GM19395 (cell line): ENCODE data around the gene KCNJ4.

ENCODE experiments used
- ATAC-seq: cut with Tn5 transposase; IDR thresholded peaks from one replicate; pipeline ENCODE4 v1.9.1; 2021; ENCODE audit warnings: mild to moderate bottlenecking, moderate library complexity; ENCODE audit not compliant: unreplicated experiment

Gene KCNJ4

DNA sequence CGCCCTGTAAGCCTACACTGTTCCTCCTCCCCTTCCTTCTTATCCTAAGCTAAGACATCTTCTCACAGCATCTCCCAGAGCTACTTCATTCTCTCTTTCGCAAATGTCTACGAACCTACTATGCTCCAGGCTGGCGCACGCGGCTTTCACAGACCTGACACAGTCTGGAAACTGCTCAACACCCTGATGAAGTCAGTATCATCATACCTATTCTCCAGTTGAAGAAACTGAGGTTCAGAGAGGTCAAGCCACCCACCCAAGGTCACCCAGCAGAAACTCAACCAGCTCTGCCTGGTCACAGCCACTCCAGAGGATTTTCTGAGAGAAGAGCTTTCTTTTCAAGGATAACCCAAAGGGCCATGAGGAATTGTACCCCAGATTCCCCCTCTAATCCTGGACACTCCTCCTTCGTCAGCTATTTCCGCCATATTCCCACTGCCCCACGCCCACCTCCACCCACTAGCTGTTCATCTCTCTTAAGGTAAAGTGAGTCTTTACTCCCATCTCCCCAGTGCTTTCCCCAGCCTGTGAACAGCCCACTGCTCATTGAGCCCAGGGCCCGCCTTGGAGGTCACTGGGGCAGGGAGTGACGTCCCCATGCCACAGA, 1.8 kb downstream of the KCNJ4 start:
- ATAC-seq = no peak

DNA sequence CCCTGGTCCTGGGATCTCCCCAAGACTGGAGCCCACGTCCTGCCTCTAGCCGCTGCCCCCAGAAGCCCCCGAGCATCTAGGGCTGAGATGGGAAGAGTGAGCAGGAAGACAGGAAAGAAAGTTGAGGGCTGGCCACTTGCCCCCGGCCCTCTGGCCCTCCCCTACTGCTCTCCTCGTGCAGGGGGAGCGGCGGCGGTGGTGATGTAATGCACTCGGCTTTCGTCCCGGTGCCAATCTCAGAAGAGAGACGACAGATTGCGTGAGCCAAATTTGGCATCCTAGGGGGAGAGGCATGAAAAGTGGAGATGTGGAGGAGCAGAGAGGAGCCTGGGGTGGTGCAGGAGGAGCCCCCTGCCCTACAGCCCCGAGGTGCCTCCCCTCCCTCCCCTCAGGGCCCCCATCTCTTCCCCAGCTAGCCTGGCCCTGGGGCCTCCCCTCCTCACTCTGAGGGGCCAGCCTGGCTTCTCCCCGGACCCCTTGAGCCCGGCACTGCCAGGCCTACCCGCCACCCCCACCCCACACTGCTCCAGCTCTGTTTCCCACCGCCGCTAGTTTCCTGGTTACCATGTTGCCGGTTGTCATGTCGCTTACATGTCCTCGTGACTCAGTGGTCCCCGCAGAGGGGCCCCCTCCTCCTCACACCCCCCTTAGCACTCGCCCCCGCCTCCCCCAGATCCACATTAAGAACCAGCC, 2.5 kb downstream of the KCNJ4 start:
- ATAC-seq = no peak

DNA sequence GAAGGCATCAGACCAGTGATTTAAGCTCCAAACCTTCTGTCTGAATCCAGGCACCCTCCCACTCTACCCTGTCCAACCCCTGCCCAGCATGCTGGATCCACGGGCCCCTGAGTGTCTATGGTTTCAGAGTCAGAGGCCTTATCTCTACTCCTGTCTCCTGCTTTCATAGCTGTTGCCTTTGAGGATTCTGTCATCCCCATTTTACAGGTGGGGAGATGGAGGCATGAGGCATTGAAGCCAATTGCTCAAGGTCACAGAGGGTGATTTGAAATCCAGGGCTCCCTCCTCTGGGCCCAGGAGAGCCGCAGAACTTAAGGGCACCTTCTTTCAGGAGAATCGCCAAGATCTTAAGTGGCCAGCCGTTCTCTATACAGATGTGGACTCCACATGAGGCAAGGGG, 3.1 kb downstream of the KCNJ4 start:
- ATAC-seq = no peak

DNA sequence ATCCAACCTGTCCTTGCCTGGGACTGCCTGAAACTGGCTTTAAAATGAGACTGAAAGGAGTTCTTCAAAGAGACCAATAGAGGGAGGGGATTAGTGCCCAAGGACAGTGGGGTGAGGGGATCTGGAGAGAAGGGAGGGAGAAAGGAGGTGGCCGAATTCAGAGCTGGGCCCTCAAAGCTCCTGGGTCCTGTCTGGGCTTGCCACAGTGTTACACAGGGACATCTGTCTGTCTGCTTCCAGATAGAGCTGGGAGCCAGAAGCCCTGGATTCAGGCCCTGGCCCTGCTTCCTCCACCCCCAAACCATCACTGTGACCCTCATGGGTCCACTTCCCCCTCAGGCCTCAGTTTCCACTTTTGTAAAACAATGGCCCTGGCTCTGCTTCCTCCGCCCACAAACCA, 3.6 kb downstream of the KCNJ4 start:
- no peak for ATAC-seq

DNA sequence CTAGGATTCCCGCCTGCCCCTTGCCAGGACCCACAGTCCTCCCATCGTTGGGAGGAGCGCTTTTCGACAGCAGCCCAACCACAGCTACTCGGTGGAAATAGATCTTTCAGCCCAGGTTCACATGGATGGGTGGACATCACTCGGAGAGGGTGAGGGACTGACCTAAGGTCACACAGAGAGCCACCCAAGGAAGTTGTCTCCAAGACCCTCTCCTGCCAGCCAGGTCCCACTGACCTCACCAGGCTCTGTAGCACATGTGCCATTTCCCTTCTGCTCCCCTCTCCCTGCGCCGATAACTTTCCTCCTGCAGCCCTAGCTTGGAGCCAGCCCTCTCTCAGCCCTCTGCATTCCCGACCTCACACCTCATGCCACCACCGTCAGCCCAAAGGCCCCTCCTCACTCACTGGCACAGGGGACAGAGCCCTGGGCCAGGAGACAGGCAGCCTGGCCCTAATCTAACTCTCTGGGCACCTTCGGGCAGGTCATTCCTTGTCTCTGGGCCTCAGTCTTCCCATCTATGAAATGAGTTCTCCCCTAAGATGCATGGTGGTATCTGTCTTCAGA, 4.7 kb downstream of the KCNJ4 start:
- no peak for ATAC-seq

DNA sequence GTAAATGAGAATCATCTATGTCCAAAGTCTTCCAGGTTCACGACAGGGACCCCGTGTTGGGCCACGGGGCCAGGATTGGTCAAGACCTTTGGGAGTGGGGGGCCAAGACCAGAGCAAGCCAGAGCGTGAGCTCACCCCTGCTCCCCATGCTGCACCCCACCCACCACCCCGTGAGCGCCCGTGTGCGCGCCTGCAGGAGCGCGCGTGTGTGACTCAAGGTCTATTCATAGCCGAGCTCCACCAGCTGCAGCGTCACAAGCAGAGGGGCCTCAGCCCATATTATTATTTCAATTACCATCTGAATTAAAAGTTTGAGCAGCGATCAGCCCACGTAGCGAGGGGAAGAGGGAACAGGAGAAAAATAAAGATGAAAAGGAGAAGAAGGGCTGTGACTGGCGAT, 5.2 kb downstream of the KCNJ4 start:
- ATAC-seq = no peak

DNA sequence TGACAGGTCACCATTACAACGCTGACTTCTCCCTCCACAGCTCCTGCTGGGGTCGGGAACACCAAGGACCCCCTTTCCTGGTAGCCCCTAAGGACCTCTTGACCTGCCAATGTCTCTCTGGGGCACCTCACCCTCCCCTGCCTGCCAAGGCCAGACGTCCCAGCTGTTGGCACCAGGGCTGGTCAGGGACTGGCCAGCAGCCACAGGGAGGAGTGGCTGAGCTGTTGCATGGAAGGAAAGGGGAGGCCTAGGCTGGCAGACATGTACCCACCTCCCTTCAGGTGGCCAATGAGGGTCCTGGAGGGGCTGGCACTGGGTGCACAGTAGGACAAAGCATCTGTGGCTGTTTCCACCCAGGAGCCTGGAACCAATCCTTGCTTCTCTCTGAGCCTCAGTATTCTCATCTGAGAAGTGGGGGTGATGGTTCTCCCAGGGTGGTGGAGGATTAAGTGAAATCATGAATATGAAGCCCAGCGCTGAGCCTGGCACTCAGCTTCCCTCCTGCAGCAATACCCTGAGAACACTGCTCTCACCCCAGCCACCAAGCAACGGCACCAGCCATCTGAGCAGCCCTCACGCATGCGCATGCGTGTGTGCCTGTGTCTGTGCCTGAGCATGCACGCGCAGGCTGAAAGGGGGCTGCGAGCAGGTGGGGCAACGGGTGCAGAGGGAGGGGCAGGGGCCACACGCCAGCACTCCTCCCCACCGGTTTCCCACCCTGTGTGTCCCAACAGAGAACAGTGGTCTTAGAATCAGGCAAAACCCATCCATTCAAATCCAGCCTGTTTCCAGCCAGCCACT, 5.9 kb downstream of the KCNJ4 start:
- no peak for ATAC-seq

DNA sequence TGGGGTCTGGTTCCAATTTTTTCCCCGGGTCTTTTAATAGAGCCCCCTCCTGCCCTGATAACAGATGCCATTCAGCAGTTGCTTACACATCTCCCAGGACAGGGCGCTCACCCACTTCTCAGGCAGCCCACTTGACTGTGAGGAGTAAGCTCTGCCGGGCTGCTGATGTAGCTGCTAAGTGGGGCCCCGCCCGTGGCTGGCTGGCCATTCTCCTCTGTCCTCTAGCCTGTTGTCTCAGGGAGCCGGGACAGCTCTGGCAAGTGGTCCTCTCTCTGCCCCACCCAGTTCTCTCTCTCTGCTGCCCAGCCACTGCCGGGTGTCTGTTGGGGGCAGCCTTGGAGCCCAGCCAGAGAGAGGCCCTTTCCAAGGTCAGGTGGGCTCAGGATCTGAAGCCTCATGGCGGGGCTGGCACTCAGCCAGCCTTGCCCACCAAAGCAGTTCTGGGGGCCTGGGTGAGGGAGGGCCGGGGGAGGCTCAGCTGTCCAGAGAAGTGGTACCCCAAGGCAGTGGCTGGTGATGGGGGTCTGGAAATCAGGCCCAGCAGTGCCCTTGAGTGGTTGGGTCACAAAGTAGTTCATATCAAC, 8.9 kb downstream of the KCNJ4 start:
- no peak for ATAC-seq

DNA sequence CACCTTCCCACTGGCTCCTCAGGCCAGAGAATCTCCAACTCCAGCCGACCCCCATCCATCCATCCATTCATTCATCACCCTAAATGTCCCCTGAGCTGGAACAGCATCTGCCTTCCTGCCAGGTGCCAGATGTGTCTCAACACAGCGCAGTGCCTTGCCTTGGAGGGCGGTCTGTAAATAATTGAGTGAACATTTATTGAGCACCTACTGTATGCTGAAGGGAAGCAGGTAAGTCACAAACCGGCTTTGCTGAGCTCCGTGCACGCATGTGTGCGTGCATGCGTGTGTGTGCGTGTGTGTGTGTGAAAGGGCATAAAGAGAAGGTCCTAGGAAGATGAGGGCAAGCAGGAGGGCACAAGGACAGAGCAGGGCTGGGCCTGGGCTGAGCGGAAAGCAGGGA, 10.2 kb downstream of the KCNJ4 start:
- ATAC-seq = no peak

DNA sequence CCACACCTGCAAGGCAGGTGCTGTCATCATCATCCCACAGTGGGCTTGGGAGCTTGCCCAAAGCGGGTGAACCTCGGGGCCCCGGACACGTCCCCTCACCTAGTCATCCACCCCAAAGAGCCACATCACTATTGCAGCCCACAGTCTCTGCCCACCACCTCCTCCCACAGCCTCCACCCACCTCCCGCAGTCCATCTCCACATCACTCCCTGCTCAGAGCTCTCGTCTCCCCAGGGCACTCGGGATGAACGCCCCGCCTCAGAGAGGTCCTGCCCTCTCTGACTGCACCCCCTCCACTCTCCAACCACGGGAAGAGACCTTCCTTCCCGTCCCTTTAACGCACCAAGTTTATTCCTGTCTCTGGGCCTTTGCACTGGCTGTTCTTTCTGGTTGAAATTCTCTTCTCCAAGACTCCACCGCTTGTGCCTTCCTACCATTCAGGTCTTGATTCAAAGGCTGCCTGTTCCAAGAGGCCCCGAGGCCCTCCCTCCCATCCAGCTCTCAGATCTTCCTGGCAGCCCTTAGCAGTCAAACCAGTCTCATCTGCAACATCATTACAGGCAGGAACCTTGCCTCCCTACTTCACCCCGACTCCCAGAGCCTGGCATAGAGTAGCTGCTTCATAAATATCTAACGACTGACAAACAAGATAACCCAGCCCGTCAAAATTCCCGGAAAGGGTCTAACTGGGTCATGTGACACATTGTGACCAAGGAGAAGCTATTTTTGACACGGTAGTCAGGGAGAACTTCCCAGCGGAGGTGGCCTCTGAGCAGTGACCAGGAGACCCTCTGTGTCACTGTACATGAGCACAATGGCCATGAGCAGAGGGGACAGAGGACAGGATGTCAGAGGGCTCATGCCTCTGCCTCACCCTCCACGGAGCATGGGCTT, 11.1 kb downstream of the KCNJ4 start:
- ATAC-seq = no peak

DNA sequence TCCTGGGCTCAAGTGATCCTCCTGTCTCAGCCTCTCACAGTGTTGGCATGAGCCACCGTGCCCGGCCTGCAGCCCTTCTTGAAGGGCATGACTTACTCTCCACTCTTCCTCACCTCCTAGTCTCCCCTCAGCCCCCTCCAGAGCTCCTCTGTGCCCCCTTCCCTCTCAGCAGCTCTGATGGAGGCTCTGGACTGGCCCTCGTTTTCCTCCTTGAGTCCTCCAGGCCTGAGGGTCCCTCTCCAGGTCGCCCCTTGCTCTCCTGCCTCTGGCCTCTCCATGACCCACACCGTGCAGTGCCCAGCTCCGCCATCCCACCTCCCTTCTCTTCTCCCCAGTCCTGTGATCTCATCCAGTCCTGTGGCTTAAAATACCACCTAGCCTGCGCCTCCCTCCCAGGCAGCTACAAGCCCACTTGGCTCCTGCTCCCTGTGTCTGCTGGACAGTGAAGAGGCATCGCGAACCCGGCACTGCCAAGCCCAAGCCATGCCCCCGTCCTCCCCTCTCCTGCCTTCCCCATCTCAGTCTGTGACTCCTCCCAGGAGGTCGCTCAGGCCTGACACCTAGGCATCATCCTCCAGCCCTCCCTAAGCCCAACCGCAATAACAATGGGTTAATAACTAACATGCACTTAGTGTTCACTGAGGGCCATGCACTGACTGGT, 11.9 kb downstream of the KCNJ4 start:
- ATAC-seq = no peak

DNA sequence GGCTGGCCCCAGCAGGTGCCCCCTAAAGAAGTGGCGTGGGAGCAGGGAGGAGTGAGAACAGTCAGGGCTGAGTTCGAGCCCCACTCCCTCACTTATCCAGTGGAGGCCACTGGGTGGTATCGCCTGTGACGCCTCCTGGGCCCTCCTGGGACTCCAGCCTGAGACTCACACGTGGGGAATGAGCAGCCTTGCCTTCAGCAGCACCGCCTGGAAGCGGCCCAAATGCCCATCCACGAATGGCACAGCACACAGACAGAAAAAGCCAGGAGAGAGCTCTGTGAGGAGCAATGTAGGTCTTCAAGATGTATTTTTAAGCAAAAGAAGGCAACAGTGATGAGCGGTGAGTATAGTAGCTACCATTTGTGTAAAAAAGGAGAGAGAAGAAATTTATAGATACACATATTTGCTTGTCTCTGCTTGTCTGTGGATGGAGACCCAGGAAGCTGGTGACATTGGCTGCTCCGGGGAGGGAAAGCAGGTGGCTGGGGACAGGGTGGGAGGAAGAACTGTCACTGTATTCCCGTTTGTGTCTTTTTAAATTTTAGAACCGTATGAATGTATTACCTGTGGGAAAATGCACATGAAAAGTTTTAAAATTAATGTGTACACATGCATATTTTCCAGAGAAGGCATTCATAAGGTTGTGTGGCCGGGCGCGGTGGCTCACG, 13.2 kb downstream of the KCNJ4 start:
- no peak for ATAC-seq

DNA sequence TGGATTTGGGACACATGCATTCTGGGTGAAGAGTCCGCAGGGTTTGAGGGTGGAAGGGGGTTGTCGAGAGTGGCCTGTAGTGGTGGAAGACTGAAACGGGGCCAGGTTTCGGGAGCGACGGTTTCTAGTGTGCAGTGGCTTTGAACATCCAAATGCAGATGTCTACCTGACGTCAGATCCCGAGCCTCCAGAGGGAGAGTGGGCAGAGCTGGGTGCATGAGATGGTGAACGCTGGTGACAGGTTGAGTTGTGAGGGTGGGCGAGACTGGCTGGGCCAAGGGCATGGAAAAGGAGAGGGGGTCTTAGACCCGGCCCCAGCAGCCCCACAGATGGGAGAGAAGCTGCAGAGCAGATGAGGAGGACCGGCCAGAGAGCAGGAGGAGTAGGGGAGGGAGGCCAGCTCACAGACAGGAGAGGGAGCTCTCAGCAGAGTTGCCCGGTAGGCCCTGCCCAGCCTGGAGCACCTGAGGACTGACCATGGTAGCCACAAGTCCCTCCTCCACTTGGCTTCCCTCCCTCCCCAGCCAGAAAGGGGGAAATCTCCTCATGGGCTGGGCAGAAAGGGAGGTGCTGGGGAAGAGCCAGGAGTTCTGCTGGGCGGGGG, 14.2 kb downstream of the KCNJ4 start:
- ATAC-seq = no peak

DNA sequence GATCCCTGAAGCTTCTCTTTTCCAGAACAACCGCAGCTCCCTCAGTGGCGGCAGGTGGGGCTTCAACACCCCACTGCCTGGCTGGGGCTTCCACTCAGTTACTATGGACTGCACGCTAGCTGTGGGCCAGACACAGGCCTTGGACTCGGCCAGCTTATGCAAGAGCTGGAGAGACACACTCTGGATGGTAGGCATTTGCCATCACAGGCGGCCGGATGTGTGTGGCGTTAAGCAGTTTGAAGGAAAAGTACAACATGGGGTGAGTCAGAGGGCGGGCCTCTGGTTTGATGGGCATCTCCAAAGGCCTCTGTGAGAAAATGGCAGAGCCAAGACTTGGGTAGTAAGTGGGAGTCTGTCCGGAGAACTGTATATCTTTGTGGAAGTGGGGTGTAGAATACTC, 17.6 kb downstream of the KCNJ4 start:
- no peak for ATAC-seq

DNA sequence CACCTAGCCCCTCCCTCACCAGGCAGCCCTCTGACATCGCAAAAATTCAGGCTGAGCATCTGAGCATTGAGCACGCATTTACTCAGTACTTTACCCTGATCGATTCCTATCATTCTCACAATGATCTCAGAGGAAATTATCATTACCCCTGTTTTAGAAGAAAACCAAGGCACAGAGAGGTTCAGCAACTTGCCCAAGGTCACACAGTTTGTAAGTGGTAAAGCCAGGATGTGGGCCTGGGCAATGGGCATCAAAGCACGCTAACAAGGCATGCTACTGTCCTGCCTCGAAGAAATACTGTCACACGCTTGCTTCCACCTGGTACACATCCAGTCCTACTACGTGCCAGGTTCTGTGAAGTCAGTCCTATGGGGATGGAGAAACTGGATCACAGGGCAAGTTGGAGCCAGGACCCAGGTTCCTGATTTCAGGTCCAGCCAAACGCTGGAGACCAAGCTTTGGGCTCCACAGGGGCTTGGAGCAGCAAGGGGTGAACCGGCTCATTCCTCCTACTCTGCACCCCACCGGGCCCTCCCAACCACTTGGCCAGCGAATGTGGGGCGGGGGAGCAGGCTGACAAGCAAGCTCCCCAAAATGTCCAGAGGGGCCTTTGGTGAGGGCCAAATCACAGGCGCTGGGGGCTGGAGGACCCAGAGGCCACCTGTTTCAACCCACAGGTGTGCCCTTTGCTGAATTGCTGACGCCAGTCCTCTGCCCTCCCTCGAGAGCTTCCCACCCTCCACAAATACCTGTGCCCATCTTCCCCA, 18.2 kb downstream of the KCNJ4 start:
- ATAC-seq = no peak

DNA sequence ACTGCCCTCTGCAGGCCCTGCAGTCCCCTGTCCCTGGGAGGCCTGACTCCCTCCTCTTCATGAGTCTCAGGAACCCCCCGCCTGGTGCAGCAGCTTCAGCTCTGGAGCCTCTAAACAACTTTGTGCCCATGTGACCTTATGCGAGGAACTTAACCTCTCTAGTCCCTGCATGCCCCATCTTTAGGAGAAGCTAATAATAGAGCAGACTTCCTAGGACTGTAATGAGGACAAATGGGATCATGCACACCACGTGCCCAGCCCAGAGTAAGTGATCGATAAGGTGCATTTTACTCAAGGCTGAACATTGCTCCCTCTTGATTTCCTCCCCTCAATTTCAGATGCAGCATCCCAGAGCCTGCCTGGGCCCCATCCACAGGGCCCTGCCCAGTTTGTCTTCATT, 19.0 kb downstream of the KCNJ4 start:
- no peak for ATAC-seq

DNA sequence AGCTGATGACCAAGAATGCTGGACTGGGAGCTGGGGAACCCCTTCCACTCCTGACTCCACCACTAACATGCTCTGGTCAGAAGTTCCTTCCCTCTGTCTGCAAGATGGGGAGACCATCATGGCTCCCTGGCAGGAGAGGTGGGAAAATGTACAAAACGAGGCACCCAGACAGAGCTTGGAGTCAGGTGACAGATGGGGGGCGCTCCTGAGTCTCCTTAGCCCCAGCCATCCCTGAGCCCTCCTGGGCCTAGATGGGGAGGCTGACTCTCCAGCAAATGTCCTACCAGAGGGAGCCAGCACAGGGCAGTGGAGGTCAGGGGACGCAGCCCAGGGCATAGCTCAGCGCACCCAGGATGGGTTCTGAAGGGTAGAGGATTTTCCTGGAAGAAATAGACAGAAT, 20.0 kb downstream of the KCNJ4 start:
- no peak for ATAC-seq

DNA sequence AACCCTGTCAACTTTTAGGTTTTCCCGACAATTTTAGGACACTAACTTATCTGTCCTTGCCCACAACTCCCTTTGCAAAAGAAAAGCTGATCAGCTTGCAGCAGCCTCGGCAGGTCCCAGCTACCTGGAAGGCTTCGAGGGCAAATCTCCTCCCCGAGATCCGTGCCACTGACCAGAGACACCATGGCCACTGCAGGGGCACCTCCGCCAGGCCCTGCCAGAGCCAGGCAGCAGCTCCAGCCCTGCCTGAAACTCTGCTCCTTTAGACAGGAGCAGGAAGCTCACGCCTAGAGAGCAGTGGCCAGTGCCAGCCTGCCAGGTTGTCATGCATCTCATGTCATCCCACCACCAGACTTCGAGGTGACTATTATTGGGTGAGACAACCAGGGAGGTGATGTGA, 21.1 kb downstream of the KCNJ4 start:
- no peak for ATAC-seq
